Testis (tissue), 2 donors: ENCODE results near the gene GMDS.

Experiments
- CTCF ChIP-seq, 3 experiments: fragments of 450-650 bp in 2 of 3; fragments of 200-600 bp in 1 of 3; sonication (generic) in 1 of 3; IDR thresholded peaks; one replicate each; pipeline ENCODE4 v1.5.1; 2016 to 2019; ENCODE audit warnings: antibody characterized with exemption in 3 of 3, mild to moderate bottlenecking in 2 of 3, moderate library complexity in 1 of 3
- POLR2A ChIP-seq: fragments of 450-650 bp; IDR thresholded peaks from one replicate; pipeline ENCODE4 v1.6.1; 2017; ENCODE audit warnings: antibody characterized with exemption, mild to moderate bottlenecking, moderate library complexity

- TF ChIP-seq CTCF (IDR thresholded peaks at IDR 0.05): no peak
- TF ChIP-seq POLR2A: no peak
These were observed 19.7 kb downstream of the GMDS start for GRCh38 chr6:2225422-2226392.
